Measurements from ENCODE around the gene IGDCC3. TPM values are rescaled to one million over a fixed set of nuclear protein-coding genes. Genes with fewer than 3 reads are reported as not detected.

Gene IGDCC3
- total RNA-seq, 1 experiment from 2014 or later: 53.5 TPM

DNA sequence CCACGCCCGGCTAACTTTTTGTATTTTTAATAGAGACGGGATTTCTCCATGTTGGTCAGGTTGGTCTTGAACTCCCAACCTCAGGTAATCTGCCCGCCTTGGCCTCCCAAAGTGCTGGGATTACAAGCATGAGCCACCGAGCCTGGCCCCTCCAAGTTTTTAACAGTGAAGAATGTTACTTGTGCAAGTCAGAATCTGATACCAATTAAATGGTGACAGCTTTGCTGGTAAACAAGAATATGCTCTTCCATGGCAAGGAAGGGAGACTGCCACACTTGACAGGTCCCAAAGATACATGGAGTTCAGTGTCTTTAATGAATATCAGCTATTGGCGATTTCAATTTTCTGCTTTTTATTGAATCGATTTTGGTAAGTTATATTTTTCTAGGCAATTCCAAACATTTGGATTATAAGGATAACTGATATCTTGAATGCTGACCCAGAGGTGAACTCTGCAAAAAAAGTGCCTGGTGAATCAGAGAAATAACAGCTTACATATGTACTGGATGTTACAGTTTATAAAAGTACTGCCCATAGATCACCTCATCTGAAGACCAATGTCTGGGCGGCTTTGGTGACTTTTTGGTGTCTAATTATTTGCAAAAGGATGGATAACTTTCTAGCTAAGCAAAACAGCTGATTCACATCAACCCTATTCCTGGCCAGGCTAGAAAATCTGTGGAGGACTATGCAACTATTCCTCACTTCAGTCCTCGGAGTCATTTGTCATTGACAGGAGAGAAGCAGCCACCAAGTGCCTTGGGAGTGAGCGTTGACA lies 92.3 kb downstream of the IGDCC3 start (continued):
- TF ChIP-seq PRRX2 (CRISPR knock-in tag; IDR thresholded peaks at IDR 0.05): no peak

DNA sequence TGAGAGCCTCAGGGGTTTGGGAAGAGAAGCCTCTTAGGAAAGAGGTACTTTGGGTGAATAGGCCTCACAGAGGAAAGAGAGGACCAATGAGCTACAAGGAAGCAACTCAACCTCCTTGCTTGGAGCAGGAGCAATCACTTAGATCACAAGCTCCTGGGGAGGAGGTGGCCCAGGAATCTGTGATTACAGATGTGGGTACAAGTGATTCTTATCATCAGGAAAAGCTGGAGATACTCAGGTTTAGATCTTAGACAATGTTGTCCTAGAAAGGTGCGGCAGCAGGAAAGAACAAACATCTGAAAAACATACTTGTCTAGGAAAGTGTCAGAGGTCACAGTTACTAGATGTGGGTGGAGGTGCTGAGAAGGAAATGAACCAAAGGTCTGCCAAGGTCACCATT lies 99.3 kb downstream of the IGDCC3 start:
- Mint-ChIP-seq H3K9me3 (no peaks in the 10 kb centered on the region), H3K4me3 (no peak overlapping the region), H3K27me3 (ENCODE audit: low read depth) (no peaks in the 10 kb centered on the region), H3K27ac (no peak overlapping the region), H3K4me1 (peaks cover 5% of the 10 kb centered on the region; the same call in 1 of the 2 replicates), H3K36me3 (no peaks in the 10 kb centered on the region)
- ChIA-PET POLR2A (no interaction called here), CTCF (interaction anchor here (0.9 to 1.8 kb wide), 5 partner anchors 7 to 41 kb away, joined by 3 to 9 read pairs (median 5); partner anchors contain the start of gene PARP16)
- TF ChIP-seq KAT7 (CRISPR knock-in tag; IDR thresholded peaks at IDR 0.05; ENCODE audit: borderline replicate concordance) (no peak), ETV6 (CRISPR knock-in tag; IDR thresholded peaks at IDR 0.05) (no peak), CREB1 (CRISPR knock-in tag; IDR thresholded peaks at IDR 0.05) (no peak), JAZF1 (CRISPR knock-in tag; IDR thresholded peaks at IDR 0.05) (no peak), RELA (CRISPR knock-in tag; IDR thresholded peaks at IDR 0.05; ENCODE audit: borderline replicate concordance) (no peak), MYBL2 (CRISPR knock-in tag; IDR thresholded peaks at IDR 0.05) (no peak), NR2C2 (CRISPR knock-in tag; IDR thresholded peaks at IDR 0.05) (no peak)
- TF ChIP-seq, protein P1, sequence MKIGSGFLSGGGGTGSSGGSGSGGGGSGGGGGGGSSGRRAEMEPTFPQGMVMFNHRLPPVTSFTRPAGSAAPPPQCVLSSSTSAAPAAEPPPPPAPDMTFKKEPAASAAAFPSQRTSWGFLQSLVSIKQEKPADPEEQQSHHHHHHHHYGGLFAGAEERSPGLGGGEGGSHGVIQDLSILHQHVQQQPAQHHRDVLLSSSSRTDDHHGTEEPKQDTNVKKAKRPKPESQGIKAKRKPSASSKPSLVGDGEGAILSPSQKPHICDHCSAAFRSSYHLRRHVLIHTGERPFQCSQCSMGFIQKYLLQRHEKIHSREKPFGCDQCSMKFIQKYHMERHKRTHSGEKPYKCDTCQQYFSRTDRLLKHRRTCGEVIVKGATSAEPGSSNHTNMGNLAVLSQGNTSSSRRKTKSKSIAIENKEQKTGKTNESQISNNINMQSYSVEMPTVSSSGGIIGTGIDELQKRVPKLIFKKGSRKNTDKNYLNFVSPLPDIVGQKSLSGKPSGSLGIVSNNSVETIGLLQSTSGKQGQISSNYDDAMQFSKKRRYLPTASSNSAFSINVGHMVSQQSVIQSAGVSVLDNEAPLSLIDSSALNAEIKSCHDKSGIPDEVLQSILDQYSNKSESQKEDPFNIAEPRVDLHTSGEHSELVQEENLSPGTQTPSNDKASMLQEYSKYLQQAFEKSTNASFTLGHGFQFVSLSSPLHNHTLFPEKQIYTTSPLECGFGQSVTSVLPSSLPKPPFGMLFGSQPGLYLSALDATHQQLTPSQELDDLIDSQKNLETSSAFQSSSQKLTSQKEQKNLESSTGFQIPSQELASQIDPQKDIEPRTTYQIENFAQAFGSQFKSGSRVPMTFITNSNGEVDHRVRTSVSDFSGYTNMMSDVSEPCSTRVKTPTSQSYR (CRISPR knock-in tag; IDR thresholded peaks at IDR 0.05): no peak
- TF ChIP-seq, protein P2, sequence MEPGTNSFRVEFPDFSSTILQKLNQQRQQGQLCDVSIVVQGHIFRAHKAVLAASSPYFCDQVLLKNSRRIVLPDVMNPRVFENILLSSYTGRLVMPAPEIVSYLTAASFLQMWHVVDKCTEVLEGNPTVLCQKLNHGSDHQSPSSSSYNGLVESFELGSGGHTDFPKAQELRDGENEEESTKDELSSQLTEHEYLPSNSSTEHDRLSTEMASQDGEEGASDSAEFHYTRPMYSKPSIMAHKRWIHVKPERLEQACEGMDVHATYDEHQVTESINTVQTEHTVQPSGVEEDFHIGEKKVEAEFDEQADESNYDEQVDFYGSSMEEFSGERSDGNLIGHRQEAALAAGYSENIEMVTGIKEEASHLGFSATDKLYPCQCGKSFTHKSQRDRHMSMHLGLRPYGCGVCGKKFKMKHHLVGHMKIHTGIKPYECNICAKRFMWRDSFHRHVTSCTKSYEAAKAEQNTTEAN (CRISPR knock-in tag; IDR thresholded peaks at IDR 0.05): no peak
- DNase-seq (ENCODE audit: low spot score): no peak
- ATAC-seq: no peak

Other genes starting within 250 kb of the IGDCC3 start
- 23.5 to 25.4 TPM (median 25.4 TPM) in 3 replicates for gene PDCD7, start 244.2 kb downstream of the IGDCC3 start, total RNA-seq (2021)
- gene CLPX, start 192.7 kb downstream of the IGDCC3 start, total RNA-seq (2021): 57.9 to 68.7 TPM (median 61.5 TPM) in 3 replicates
- gene CILP, start 166.5 kb downstream of the IGDCC3 start, total RNA-seq (2021): not detected in 3 replicates
- gene PARP16, start 91.1 kb downstream of the IGDCC3 start, total RNA-seq (2021): 4.7 to 6.2 TPM (median 5.8 TPM) in 3 replicates
- not detected in 3 replicates for gene RNU5A-1, start 82.0 kb downstream of the IGDCC3 start, total RNA-seq (2021)
- gene RNU5B-1, start 73.3 kb downstream of the IGDCC3 start, total RNA-seq (2021): 9.7 to 10.4 TPM in 2 of 3 replicates, not detected in the other
- gene IGDCC4, start 44.9 kb upstream of the IGDCC3 start, total RNA-seq (2021): 14.5 to 15.6 TPM (median 15.3 TPM) in 3 replicates
- gene DPP8, start 139.7 kb upstream of the IGDCC3 start, total RNA-seq (2021): 24.0 to 31.9 TPM (median 26.4 TPM) in 3 replicates
- gene HACD3, start 152.5 kb upstream of the IGDCC3 start, total RNA-seq (2021): 95.9 to 116 TPM (median 114 TPM) in 3 replicates
- 28.3 to 31.9 TPM (median 30.7 TPM) in 3 replicates for gene INTS14, start 233.1 kb upstream of the IGDCC3 start, total RNA-seq (2021)
- gene SLC24A1, start 243.9 kb upstream of the IGDCC3 start, total RNA-seq (2021): 7.0 to 10.7 TPM (median 10.3 TPM) in 3 replicates